Neural progenitor cell (in vitro differentiated cells): ENCODE data around the gene GABRR3. TPM values are rescaled to one million over a fixed set of nuclear protein-coding genes. Genes with fewer than 3 reads are reported as not detected.
A peak's percentile ranks its signal among the peaks of the same experiment; 100 is the strongest.

Experiments
- DNase-seq: peaks from one replicate; pipeline ENCODE4 v3.0.0-alpha.2; 2016; ENCODE audit warnings: low spot score
- H2AFZ ChIP-seq: fragments of 200-600 bp; sonication (generic); replicated peaks from 2 replicates; pipeline ENCODE4 v1.6.1; 2016; ENCODE audit warnings: antibody characterized with exemption
- H3F3A ChIP-seq: fragments of 200-600 bp; sonication (generic); 2 replicates; pipeline ENCODE4 v1.6.1; 2016; ENCODE audit warnings: antibody characterized with exemption, low read depth
- H3K27ac ChIP-seq: fragments of 200-600 bp; sonication (generic); 2 replicates; pipeline ENCODE4 v1.5.1; 2016; ENCODE audit warnings: mild to moderate bottlenecking
- H3K27me3 ChIP-seq: fragments of 200-600 bp; sonication (generic); 2 replicates; pipeline ENCODE4 v1.6.1; 2016; ENCODE audit warnings: mild to moderate bottlenecking, moderate library complexity
- H3K36me3 ChIP-seq: fragments of 200-600 bp; sonication (generic); 2 replicates; pipeline ENCODE4 v1.5.1; 2016
- H3K4me1 ChIP-seq: fragments of 200-600 bp; sonication (generic); 2 replicates; pipeline ENCODE4 v1.6.1; 2016; ENCODE audit warnings: mixed run types
- H3K4me2 ChIP-seq: fragments of 200-600 bp; sonication (generic); 2 replicates; pipeline ENCODE4 v1.6.1; 2016
- H3K4me3 ChIP-seq: fragments of 200-600 bp; sonication (generic); 2 replicates; pipeline ENCODE4 v1.5.1; 2016
- H3K79me2 ChIP-seq: fragments of 200-600 bp; sonication (generic); 2 replicates; pipeline ENCODE4 v1.6.1; 2016; ENCODE audit warnings: low read depth
- H3K9ac ChIP-seq: fragments of 200-600 bp; sonication (generic); 2 replicates; pipeline ENCODE4 v1.6.1; 2016
- H3K9me3 ChIP-seq: fragments of 200-600 bp; sonication (generic); 2 replicates; pipeline ENCODE4 v1.5.1; 2016; ENCODE audit warnings: low read depth
- H4K20me1 ChIP-seq: fragments of 200-600 bp; sonication (generic); 2 replicates; pipeline ENCODE4 v1.6.1; 2016; ENCODE audit warnings: low read depth
- H3K27ac Mint-ChIP-seq: 3 replicates; pipeline ENCODE4 v1.8.0; 2021; ENCODE audit warnings: mixed read lengths
- H3K27me3 Mint-ChIP-seq: 2 replicates; pipeline ENCODE4 v1.8.0; 2022; ENCODE audit warnings: low read depth, mild to moderate bottlenecking, inconsistent platforms, moderate library complexity, mixed read lengths; ENCODE audit not compliant: insufficient read depth
- H3K36me3 Mint-ChIP-seq: 3 replicates; pipeline ENCODE4 v1.8.0; 2021; ENCODE audit warnings: mixed read lengths
- H3K4me1 Mint-ChIP-seq: 3 replicates; pipeline ENCODE4 v1.8.0; 2021; ENCODE audit warnings: mixed read lengths
- H3K4me3 Mint-ChIP-seq: 3 replicates; pipeline ENCODE4 v1.8.0; 2021; ENCODE audit warnings: mild to moderate bottlenecking, moderate library complexity, mixed read lengths
- H3K9me3 Mint-ChIP-seq: 3 replicates; pipeline ENCODE4 v1.8.0; 2020; ENCODE audit warnings: mixed read lengths
- EZH2 ChIP-seq: fragments of 200-600 bp; sonication (generic); IDR thresholded peaks from 2 replicates; pipeline ENCODE4 v1.6.1; 2017; ENCODE audit warnings: antibody characterized with exemption, mild to moderate bottlenecking, moderate library complexity
- EZH2phosphoT487 ChIP-seq: fragments of 200-600 bp; sonication (generic); IDR thresholded peaks from 2 replicates; pipeline ENCODE4 v1.6.1; 2017; ENCODE audit warnings: antibody characterized with exemption
- total RNA-seq: library from RNA; depleted of rRNA; stranded (reverse); fragments of >200 nt; gene quantifications from 2 replicates; pipeline ENCODE4 v1.2.3, GENCODE V29; 2015; ENCODE audit warnings: low replicate concordance
- TF ChIP-seq, protein P1 (sequence below): fragments of 200-600 bp; sonication (generic); IDR thresholded peaks from 2 replicates; pipeline ENCODE4 v1.5.1; 2017; ENCODE audit warnings: antibody characterized with exemption, mild to moderate bottlenecking

The GABRR3 gene
- total RNA-seq, 1 donor from 2014 or later: not detected

DNA sequence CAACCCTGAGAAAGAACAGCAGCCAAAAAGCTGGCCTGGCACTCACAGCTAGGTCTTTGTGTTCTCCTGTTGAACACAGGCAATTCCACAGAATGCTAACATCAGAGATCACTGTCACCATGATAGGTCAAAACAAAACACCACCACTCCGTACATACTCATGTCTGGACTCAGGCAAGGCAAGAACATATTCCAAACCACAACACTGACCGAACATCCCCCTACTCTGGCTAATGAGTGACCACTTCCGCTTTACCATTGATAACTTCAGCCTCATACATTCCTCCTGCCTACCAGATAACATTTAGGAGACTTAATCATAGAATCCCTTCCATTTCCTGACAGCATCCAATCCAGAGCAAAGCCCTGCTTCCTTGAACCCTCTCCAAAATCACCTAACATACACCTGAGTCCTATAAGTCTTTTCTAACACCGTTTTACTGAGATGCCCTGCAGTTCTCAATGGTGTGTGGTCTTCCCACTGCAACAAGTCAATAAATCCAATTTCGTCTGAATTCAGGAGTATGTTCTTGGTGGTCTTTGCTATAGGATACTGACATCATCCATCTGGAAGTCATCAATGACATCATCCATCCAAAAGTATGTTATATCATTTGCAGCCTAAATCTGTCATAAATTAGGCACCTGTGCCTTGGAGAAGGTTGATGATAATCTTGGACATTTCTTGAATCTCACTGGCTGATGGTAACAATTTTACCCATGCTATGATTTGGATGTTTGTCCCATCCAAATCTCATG is 86.6 kb downstream of the GABRR3 start:
- no peaks in the 10 kb centered on the region for H3K4me1 Mint-ChIP-seq
- no peaks in the 10 kb centered on the region for H3K27me3 Mint-ChIP-seq
- Histone ChIP-seq H3K79me2 (no peaks in the 10 kb centered on the region), H3K27ac (no peak overlapping the region), H3K27me3 (no peaks in the 10 kb centered on the region), H3K9me3 (no peaks in the 10 kb centered on the region), H3F3A (no peaks in the 10 kb centered on the region), H3K4me2 (no peak overlapping the region), H3K9ac (no peak overlapping the region), H2AFZ (no peak overlapping the region), H3K4me1 (no peaks in the 10 kb centered on the region), H3K36me3 (peaks cover 10% of the 10 kb centered on the region), H4K20me1 (no peaks in the 10 kb centered on the region), H3K4me3 (no peak overlapping the region)
- TF ChIP-seq EZH2: no peak
- TF ChIP-seq, protein P1, sequence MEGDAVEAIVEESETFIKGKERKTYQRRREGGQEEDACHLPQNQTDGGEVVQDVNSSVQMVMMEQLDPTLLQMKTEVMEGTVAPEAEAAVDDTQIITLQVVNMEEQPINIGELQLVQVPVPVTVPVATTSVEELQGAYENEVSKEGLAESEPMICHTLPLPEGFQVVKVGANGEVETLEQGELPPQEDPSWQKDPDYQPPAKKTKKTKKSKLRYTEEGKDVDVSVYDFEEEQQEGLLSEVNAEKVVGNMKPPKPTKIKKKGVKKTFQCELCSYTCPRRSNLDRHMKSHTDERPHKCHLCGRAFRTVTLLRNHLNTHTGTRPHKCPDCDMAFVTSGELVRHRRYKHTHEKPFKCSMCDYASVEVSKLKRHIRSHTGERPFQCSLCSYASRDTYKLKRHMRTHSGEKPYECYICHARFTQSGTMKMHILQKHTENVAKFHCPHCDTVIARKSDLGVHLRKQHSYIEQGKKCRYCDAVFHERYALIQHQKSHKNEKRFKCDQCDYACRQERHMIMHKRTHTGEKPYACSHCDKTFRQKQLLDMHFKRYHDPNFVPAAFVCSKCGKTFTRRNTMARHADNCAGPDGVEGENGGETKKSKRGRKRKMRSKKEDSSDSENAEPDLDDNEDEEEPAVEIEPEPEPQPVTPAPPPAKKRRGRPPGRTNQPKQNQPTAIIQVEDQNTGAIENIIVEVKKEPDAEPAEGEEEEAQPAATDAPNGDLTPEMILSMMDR: no peak
- no peak for TF ChIP-seq EZH2phosphoT487
- no peak overlapping the region for H3K4me3 Mint-ChIP-seq
- H3K36me3 Mint-ChIP-seq: peaks cover 19% of the 10 kb centered on the region
- no peaks in the 10 kb centered on the region for H3K9me3 Mint-ChIP-seq
- no peak for DNase-seq
- H3K27ac Mint-ChIP-seq: no peak overlapping the region

DNA sequence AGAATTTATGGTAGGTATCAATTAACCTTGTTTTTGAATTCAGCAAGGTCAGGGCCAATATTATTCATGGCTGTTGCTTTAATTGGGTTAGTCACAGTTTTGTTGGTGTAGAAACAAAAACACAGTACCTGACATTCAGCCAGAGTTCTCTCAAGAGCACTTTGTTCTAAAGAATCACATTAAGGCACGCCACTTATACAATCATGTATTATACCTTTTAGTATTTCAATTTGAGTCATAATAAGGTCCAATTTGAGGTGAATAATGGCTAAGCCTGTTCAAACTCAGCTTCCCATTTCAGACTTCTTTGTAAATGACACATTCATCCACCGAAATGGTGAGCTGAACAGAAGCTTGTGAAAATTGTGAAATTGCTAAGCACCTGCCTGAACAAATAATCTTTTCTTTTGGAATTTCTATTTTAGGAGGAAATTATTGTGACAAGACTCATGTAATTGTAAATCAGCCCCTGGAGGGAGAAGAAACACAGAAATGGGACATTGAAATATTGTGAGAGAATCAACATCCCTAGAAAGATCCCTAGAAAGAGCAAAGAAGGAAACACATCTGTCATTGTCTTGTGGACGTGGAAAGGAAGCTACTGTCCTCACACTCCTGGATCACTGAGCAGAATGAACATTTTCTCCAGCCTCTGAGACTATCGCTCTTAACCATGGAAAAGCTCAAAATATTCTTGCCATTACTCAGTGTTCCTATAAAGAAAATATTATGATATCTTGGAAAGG is 92.1 kb downstream of the GABRR3 start:
- Mint-ChIP-seq H3K9me3 (no peaks in the 10 kb centered on the region), H3K36me3 (peaks cover 9% of the 10 kb centered on the region), H3K4me1 (peaks cover 4% of the 10 kb centered on the region), H3K27ac (no peak overlapping the region), H3K27me3 (no peaks in the 10 kb centered on the region), H3K4me3 (no peak overlapping the region)
- H3K4me2 ChIP-seq: no peak overlapping the region
- no peak overlapping the region for H3K27ac ChIP-seq
- H3K79me2 ChIP-seq: no peaks in the 10 kb centered on the region
- H3F3A ChIP-seq: no peaks in the 10 kb centered on the region
- TF ChIP-seq, protein P1: no peak
- TF ChIP-seq EZH2phosphoT487 (no peak), EZH2 (no peak)
- H3K27me3 ChIP-seq: no peaks in the 10 kb centered on the region
- no peak for DNase-seq
- H3K9me3 ChIP-seq: no peaks in the 10 kb centered on the region
- peaks cover 9% of the 10 kb centered on the region for H3K4me1 ChIP-seq
- peaks cover 10% of the 10 kb centered on the region for H3K36me3 ChIP-seq
- H3K9ac ChIP-seq: no peak overlapping the region
- no peak overlapping the region for H3K4me3 ChIP-seq
- no peaks in the 10 kb centered on the region for H4K20me1 ChIP-seq
- no peak overlapping the region for H2AFZ ChIP-seq

DNA sequence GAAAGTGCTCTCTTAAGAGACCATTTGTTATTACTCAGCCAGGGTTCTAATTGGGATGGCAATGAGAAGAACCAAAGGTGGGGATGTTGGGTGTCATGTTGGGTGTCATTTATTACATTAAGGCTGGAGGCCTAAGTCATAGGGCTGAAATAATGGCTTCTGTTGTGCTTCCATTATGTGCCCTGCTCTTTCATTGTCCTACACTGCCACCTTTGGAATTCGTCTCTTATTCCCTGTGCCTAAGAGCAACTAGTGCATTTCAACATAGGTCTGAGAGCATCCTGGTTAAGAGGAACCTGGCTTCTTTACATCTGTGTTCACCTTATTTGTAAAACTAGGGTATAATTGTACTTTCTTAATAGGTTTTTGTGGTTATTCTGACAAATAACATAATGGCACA is 95.1 kb downstream of the GABRR3 start:
- no peak overlapping the region for H3K4me3 ChIP-seq
- peaks cover 6% of the 10 kb centered on the region for H3K36me3 ChIP-seq
- TF ChIP-seq, protein P1: peak; percentile 46
- TF ChIP-seq EZH2: no peak
- no peak overlapping the region for H3K27ac ChIP-seq
- H3K9me3 ChIP-seq: no peaks in the 10 kb centered on the region
- H3K4me3 Mint-ChIP-seq: no peak overlapping the region
- peaks cover 4% of the 10 kb centered on the region for H3K4me1 Mint-ChIP-seq
- no peaks in the 10 kb centered on the region for H4K20me1 ChIP-seq
- H3K27me3 Mint-ChIP-seq: no peaks in the 10 kb centered on the region
- DNase-seq: peak; percentile 53
- peaks cover 3% of the 10 kb centered on the region for H3K36me3 Mint-ChIP-seq
- no peaks in the 10 kb centered on the region for H3F3A ChIP-seq
- H3K79me2 ChIP-seq: no peaks in the 10 kb centered on the region
- no peaks in the 10 kb centered on the region for H3K27me3 ChIP-seq
- H3K4me1 ChIP-seq: peaks cover 9% of the 10 kb centered on the region
- H3K9me3 Mint-ChIP-seq: no peaks in the 10 kb centered on the region
- H3K27ac Mint-ChIP-seq: no peak overlapping the region
- H2AFZ ChIP-seq: no peak overlapping the region
- H3K4me2 ChIP-seq: no peak overlapping the region
- H3K9ac ChIP-seq: no peak overlapping the region
